GM21737 (cell line): ENCODE data around the gene IFITM1.
"Not testable (repeated sequence)": the region's sequence is repeated elsewhere in the genome, so short reads cannot be mapped to it uniquely, and the experiment has no call there.

Experiments used
- ATAC-seq: cut with Tn5 transposase; IDR thresholded peaks from one replicate; pipeline ENCODE4 v1.9.1; 2021; ENCODE audit warnings: mild to moderate bottlenecking, moderate library complexity; ENCODE audit not compliant: unreplicated experiment

IFITM1 gene

DNA sequence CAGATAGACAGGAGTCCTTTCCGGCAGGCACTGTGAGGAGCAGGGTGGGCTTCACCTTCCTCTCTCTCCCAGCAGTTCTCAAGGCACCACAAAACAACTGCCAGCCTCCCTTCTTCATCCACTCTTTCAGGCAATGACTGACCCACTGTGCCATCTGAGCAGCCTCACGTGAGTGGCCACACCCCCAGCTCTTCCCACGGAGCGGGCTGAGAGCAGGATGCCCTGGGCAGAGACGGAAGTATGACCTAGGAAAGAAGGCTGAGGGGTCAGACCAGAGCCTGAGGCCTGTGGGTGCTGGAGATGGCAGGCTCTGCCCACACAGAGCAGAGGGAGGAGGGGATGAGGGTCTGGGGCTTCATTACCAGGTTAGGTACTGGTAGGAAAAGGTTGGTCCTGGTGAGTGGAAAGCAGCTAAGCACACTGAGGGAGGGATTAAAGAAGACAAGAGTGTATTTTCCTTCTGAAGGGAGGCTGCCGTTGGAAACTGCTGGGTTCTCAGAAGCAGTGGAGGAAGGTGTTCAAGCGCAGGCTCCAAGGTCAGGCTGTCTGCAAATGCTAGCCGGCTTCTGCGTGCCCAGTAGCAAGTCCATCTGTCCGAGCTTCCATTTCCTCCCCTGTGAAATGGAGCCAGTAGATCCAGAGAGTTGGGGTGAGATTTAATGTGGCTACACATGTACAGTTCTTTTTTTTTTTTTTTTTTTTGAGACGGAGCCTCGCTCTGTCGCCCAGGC is 31.0 kb upstream of the IFITM1 start:
- ATAC-seq, result no peak

DNA sequence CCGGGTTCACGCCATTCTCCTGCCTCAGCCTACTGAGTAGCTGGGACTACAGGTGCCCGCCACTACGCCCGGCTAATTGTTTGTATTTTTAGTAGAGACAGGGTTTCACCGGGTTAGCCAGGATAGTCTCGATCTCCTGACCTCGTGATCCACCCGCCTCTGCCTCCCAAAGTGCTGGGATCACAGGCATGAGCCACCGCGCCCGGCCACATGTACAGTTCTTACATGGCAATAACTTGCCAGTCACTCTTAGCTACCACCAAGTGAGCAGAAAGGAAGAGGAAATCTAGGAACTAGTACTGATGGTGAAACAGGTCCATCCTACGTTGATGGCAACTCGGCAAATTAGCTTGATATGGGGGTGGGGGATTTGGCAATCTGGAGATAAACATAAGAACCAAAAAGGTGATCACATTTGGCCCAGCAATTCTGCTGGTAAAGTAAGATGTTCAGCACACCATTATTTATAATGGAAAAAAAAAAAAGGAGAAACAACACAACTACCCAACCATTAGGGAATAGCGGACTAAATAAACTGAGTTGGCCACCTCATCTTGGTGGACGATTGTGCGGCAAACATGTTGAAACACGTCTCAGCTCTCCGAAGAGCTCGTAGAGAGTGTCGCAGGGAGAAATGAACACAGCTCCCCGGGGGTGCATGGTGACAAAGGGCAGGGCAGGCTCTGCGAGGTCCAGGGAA is 30.3 kb upstream of the IFITM1 start:
- no peak for ATAC-seq

- ATAC-seq, result no peak
Observed at GRCh38 chr11:284105-285020, 29.5 kb upstream of the IFITM1 start.

GRCh38 chr11:285021-285893 is 28.6 kb upstream of the IFITM1 start:
- no peak for ATAC-seq

DNA sequence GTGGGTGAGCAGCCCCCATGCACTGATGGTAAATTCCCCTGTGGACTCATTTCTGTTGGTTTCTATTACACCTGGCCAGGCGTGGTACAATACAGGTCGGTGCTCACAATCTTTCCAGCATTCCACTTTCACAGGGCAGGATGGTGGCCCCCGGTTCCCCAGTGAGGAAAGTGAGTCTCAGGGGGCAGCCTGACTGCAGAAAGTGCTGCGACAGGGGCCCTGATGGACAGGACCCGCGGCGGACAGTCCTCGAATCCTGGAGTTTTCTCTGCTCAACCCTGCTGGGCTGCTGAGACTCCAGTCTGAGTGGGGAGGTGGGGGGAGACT is 28.0 kb upstream of the IFITM1 start:
- no peak for ATAC-seq

GRCh38 chr11:286977-287820 is 26.6 kb upstream of the IFITM1 start:
- not testable (repeated sequence) for ATAC-seq

GRCh38 chr11:287821-288477 is 25.9 kb upstream of the IFITM1 start:
- ATAC-seq, result no peak

DNA sequence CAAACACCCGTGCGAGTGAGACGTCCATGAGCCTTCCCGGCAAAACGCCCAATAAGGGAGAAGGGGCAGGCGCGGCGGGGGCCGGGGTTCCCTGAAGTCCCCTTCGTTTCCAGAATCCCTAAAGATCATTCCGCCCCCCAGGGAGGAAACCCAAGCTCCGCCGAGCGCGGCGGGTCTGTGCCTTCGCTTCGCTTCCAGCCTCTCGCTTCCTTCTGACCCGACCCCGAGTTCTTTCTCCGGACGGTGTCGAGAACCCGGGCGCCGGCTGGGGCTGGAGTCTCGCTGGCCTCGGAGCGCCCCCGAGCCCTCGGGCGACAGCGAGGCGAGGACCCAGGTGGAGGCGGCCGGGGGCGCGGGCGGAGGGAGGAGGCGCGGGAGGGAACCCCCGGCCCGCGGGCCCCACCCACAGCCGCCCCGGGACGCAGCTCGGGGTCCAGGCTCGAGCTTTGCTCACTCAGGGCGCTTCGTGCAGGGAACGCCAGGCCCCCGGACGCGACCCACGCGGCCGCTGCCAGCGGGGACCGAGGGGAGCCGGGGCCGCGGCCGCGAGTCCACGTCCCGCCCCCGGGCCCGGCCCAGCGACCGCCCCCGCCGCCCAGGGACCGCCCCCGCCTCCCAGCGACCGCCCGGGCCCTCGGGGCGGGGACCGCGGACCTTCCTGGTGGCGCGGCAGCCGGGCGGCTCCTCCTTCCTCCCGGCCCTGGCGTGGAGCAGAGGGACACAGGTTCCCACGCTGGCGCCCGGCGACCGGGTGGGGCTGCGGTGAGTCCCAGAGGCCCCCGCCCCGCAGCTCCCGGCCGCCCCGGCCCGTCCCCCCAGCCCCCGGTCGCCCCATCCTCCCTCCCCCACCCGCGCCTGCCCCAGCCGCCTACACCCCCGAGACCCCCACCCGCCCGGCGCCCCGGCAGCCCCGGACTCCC is 25.1 kb upstream of the IFITM1 start, which contains the start of gene PGGHG:
PGGHG (plus strand) TSS at position 649 of the 920 bp plus-strand sequence. CDS start 691 bp downstream, outside the sequence.
- ATAC-seq, result peak; percentile 54

- no peak for ATAC-seq
Observed at GRCh38 chr11:289398-289711, 24.5 kb upstream of the IFITM1 start.

- no peak for ATAC-seq
Observed at GRCh38 chr11:289712-290620, 23.9 kb upstream of the IFITM1 start.

- ATAC-seq, result no peak
Observed at GRCh38 chr11:290621-291231, 23.1 kb upstream of the IFITM1 start.

DNA sequence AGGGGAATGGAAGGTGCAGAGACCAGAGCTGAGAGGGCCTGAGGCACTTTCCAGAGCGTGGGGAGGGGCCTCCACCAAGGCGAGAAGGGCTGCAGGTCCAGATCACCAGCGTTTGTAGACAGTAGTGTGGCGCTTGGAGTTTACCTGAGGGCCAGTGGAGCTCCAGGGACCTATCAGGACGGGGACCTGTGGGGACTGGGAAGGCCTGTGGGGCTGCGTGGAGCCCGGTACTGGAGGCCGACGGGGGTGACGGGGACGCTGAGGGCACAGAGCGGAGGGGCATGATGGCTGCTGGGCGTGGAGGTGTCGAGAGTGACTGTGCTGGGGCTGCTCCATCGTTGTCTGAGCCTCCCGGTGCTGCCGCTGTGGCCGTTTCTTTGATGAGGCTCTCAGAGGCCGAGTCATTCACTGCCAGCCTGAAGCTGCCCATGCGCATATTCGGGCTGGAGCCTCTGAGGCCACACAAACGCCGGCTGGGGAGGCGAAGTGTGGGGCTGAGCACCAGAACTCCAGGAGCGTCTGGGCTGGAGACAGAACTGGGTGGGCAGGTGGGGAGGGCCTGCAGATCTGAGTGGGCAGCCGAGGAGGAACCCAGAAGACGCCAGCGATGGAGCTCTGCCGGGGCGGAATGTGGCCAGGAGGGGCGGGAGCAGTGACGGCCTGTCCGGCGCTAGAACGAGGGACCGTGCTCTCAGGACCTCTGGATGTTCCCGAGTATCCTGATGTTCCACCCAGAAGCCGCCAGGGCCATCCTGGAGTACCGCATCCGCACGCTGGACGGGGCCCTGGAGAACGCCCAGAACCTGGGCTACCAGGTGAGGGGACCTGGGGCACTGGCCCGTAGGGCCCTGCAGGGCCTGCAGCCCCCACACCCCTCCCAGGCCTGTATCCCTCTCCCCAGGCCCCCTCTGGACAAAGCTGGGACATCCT is 22.3 kb upstream of the IFITM1 start:
- ATAC-seq, result no peak

DNA sequence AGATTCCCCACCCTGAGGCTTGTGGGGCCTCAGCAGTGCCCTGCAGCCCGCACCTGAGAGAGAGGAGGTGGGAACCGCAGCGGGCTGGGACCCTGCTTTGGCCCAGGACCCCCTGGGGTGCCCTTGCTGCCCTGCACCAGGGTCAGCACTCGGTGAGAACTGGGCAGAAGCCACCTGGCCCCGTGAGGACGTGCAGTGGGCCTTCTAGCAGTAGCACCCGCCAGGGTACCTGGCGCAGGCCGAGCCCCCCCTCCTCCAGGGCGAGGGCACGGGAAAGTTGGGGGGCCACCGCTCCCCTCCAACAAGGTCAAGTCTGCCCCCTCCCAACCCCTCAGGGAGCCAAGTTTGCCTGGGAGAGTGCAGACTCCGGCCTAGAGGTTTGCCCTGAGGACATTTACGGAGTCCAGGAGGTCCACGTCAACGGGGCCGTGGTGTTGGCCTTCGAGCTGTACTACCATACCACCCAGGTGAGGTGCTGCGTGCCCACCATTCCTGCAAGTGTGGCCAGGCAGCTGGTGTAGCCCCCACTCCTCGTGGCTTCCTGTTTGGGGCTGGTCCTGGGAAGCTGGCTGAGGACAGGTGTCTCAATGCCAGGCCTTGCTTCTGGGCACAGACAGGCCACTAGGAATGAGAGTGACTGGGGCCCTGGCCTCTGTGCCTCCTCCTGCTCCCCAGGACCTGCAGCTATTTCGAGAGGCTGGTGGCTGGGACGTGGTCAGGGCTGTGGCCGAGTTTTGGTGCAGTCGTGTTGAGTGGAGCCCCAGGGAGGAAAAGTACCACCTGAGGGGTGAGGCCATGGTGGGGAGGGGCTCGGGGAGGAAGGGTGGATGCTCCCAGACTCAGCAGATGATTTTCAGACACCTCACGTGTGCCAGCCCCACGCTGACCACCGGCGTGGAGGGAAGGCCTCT is 21.4 kb upstream of the IFITM1 start:
- no peak for ATAC-seq

DNA sequence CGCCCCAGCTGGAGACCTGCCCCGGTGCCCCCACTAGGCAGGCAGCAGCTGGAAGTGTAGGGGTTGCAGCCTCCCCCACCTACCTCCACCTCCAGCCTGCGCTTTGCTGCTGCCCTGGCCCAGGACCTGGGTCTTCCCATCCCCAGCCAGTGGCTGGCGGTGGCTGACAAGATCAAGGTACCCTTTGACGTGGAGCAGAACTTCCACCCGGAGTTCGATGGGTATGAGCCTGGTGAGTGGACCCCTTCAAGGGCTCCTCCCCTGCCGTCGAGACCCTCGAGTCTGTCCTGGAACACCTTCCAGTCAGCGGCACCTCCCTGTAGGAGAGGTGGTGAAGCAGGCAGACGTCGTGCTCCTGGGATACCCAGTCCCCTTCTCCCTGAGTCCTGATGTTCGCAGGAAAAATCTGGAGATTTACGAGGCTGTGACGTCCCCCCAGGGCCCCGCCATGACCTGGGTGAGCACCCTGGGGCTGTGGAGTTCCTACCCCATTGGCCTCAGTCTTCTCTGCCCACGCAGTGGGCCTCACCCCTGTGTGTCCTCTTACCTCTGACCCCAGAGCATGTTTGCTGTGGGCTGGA is 20.5 kb upstream of the IFITM1 start:
- no peak for ATAC-seq
